Epithelial cell of esophagus (primary cell): ENCODE measurements around the gene CACNA1G.

Experiments
- DNase-seq: peaks from one replicate; pipeline ENCODE4 v3.0.0; 2010; ENCODE audit warnings: low read depth
- H3K4me3 ChIP-seq: 2 replicates; pipeline ENCODE4 v1.5.1; 2011; ENCODE audit warnings: mild to moderate bottlenecking, low read length, control low read depth
- CTCF ChIP-seq: IDR thresholded peaks from 2 replicates; pipeline ENCODE4 v1.5.1; 2011; ENCODE audit warnings: low read depth, mild to moderate bottlenecking, low read length, control low read depth, inconsistent platforms; ENCODE audit not compliant: insufficient read depth; ENCODE audit errors: missing control alignments

CACNA1G gene

DNA sequence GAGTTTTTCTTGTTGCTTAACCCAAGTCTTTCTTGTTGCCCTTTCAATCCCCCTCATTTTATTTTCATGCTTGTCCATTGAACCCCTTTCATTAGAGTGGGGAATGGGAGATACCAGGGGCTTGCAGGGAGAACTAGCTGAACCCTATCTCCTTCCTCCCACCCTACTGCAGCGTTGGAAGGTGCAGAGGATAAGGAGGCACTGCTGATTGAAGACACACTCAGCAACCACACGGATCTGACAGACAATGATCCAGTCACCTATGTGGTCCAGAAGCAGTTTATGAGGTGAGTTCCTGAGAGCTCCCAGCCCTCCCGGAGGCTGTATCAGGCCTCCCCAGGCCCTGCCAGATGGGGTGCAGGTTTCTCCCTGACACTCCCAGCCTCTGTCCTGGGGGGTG is 114.7 kb downstream of the CACNA1G start:
- H3K4me3 ChIP-seq: no peak overlapping the region
- no peak for TF ChIP-seq CTCF
- no peak for DNase-seq

DNA sequence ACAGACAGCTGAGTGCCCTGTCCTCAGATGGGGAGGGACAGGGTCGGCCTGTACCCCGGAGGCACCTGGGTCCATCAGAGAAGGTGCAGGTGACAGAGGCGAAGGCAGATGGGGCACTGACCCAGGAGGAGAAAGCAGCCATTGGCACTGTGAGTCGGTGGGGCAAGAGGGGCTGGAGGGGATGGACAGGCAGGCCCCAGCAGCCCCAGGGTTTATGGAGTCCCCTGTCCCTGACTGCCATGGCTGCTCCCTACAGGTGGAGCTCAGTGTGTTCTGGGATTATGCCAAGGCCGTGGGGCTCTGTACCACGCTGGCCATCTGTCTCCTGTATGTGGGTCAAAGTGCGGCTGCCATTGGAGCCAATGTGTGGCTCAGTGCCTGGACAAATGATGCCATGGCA is 115.1 kb downstream of the CACNA1G start:
- no peak overlapping the region for H3K4me3 ChIP-seq
- no peak for DNase-seq
- no peak for TF ChIP-seq CTCF

GRCh38 chr17:50676065-50676975 is 115.8 kb downstream of the CACNA1G start:
- no peak for TF ChIP-seq CTCF
- H3K4me3 ChIP-seq: no peak overlapping the region
- DNase-seq: peak; percentile 56
